ENCODE results near the gene AOPEP.

AOPEP gene

GRCh38 chr9:95107001-95107749 is 380.7 kb downstream of the AOPEP start:
- H3K36me3 ChIP-seq: peaks cover 92% of the 10 kb centered on the region
- no peaks in the 10 kb centered on the region for H3K9me3 ChIP-seq
- no peak for TF ChIP-seq CTCF (IDR thresholded peaks at IDR 0.05; ENCODE audit: low read depth, low read length)
- H3K4me1 ChIP-seq: peaks cover 22% of the 10 kb centered on the region
- H3K27me3 ChIP-seq: no peaks in the 10 kb centered on the region
- H3K4me3 ChIP-seq (ENCODE audit: low read depth, low read length): no peak overlapping the region
- no peak for DNase-seq

GRCh38 chr9:95107976-95108375 is 381.5 kb downstream of the AOPEP start:
- no peak overlapping the region for H3K4me3 ChIP-seq (ENCODE audit: low read depth, low read length)
- no peak for DNase-seq
- peaks cover 92% of the 10 kb centered on the region for H3K36me3 ChIP-seq
- H3K9me3 ChIP-seq: no peaks in the 10 kb centered on the region
- no peaks in the 10 kb centered on the region for H3K27me3 ChIP-seq
- TF ChIP-seq CTCF (IDR thresholded peaks at IDR 0.05; ENCODE audit: low read depth, low read length): no peak
- peaks cover 16% of the 10 kb centered on the region for H3K4me1 ChIP-seq

GRCh38 chr9:95108777-95109176 is 382.3 kb downstream of the AOPEP start:
- H3K27me3 ChIP-seq: no peaks in the 10 kb centered on the region
- DNase-seq: no peak
- peaks cover 84% of the 10 kb centered on the region for H3K36me3 ChIP-seq
- H3K4me3 ChIP-seq (ENCODE audit: low read depth, low read length): no peak overlapping the region
- H3K9me3 ChIP-seq: no peaks in the 10 kb centered on the region
- peaks cover 8% of the 10 kb centered on the region for H3K4me1 ChIP-seq
- TF ChIP-seq CTCF (IDR thresholded peaks at IDR 0.05; ENCODE audit: low read depth, low read length): no peak

- no peak for DNase-seq
- H3K9me3 ChIP-seq: no peaks in the 10 kb centered on the region
- no peak for TF ChIP-seq CTCF (IDR thresholded peaks at IDR 0.05; ENCODE audit: low read depth, low read length)
- no peaks in the 10 kb centered on the region for H3K27me3 ChIP-seq
- H3K36me3 ChIP-seq: peaks cover 81% of the 10 kb centered on the region
- no peak overlapping the region for H3K4me3 ChIP-seq (ENCODE audit: low read depth, low read length)
- H3K4me1 ChIP-seq: peaks cover 2% of the 10 kb centered on the region
Observed at GRCh38 chr9:95109456-95109855, 383.0 kb downstream of the AOPEP start.

- H3K36me3 ChIP-seq: peaks cover 67% of the 10 kb centered on the region
- no peaks in the 10 kb centered on the region for H3K4me1 ChIP-seq
- H3K9me3 ChIP-seq: no peaks in the 10 kb centered on the region
- no peak for TF ChIP-seq CTCF (IDR thresholded peaks at IDR 0.05; ENCODE audit: low read depth, low read length)
- H3K27me3 ChIP-seq: no peaks in the 10 kb centered on the region
- DNase-seq: no peak
- H3K4me3 ChIP-seq (ENCODE audit: low read depth, low read length): no peak overlapping the region
Observed at GRCh38 chr9:95110921-95111525, 384.5 kb downstream of the AOPEP start.

GRCh38 chr9:95111716-95112115 is 385.2 kb downstream of the AOPEP start:
- no peak for TF ChIP-seq CTCF (IDR thresholded peaks at IDR 0.05; ENCODE audit: low read depth, low read length)
- Histone ChIP-seq H3K4me3 (ENCODE audit: low read depth, low read length) (no peak overlapping the region), H3K9me3 (no peaks in the 10 kb centered on the region)

More at GRCh38 chr9:95111716-95112115, 385.2 kb downstream of the AOPEP start:
- no peak for DNase-seq
- peaks cover 60% of the 10 kb centered on the region for H3K36me3 ChIP-seq
- H3K27me3 ChIP-seq: no peaks in the 10 kb centered on the region
- no peaks in the 10 kb centered on the region for H3K4me1 ChIP-seq
